ENCODE measurements around the gene EVI2A. TPM values are rescaled to one million over a fixed set of nuclear protein-coding genes. Genes with fewer than 3 reads are reported as not detected.

The EVI2A gene
- total and polyA plus RNA-seq, 8 donors = 1.9 to 30.9 (median 2.9) TPM

DNA sequence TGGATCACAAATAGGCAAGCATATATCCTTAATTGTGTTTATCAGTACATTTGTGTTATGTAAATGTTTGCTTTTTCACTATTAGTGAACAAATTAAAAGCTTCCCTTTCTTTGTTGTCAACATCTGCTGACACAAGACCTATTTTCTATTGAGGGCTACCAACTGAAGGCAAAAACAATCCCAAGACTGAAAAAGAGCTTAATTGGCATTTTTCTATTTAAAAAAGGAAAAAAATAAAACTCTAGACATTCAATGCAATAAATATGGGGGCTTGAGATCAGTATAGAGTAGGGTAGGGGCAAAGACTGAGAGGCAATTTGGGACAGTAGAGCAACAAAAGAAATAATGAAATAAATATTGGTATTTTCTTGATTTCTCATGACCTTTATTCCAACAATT is 48.6 kb downstream of the EVI2A start:
- no peak overlapping the region for H3K4me3 ChIP-seq
- intact Hi-C loops (cut with DNase I) = no loop called here

DNA sequence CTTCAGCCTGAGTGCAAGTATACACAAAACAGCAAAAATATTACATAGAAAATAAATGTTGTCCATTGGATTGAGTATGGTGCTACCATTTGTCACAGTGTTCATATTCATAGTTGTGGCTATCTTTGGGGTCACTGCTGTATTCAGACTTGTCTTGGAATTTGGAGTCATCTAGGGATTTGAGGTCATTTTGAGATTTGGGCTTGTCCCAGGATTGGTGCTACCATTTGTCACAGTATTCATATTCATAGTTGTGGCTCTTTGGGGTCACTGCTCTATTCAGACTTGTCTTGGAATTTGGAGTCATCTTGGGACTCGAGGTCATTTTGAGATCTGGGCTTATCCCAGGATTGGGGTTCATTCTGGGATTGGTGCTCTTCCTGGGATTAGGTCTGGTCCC is 49.2 kb downstream of the EVI2A start:
- no peak for DNase-seq
- ATAC-seq = no peak
- Histone ChIP-seq H3K27ac (no peak overlapping the region), H3K27me3 (no peaks in the 10 kb centered on the region), H3K4me1 (peaks cover 18 to 28% of the 10 kb centered on the region in 2 donors), H3K36me3 (peaks cover 0 to 15% of the 10 kb centered on the region in 2 donors), H3K4me3 (no peak overlapping the region), H3K9me3 (no peaks in the 10 kb centered on the region)
- intact Hi-C loops (cut with DNase I) = no loop called here
- TF ChIP-seq, protein P1, sequence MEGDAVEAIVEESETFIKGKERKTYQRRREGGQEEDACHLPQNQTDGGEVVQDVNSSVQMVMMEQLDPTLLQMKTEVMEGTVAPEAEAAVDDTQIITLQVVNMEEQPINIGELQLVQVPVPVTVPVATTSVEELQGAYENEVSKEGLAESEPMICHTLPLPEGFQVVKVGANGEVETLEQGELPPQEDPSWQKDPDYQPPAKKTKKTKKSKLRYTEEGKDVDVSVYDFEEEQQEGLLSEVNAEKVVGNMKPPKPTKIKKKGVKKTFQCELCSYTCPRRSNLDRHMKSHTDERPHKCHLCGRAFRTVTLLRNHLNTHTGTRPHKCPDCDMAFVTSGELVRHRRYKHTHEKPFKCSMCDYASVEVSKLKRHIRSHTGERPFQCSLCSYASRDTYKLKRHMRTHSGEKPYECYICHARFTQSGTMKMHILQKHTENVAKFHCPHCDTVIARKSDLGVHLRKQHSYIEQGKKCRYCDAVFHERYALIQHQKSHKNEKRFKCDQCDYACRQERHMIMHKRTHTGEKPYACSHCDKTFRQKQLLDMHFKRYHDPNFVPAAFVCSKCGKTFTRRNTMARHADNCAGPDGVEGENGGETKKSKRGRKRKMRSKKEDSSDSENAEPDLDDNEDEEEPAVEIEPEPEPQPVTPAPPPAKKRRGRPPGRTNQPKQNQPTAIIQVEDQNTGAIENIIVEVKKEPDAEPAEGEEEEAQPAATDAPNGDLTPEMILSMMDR (IDR thresholded peaks at IDR 0.05) = no peak

More for the DNA sequence above, 48.6 kb downstream of the EVI2A start:
- DNase-seq = no peak
- Histone ChIP-seq H3K36me3 (peaks cover 0 to 15% of the 10 kb centered on the region in 2 donors), H3K4me1 (peaks cover 18 to 28% of the 10 kb centered on the region in 2 donors), H3K27me3 (no peaks in the 10 kb centered on the region), H3K9me3 (no peaks in the 10 kb centered on the region), H3K27ac (peak overlapping the region; percentile 67 to 77)
- TF ChIP-seq, protein P1 (IDR thresholded peaks at IDR 0.05) = no peak
- ATAC-seq = no peak

DNA sequence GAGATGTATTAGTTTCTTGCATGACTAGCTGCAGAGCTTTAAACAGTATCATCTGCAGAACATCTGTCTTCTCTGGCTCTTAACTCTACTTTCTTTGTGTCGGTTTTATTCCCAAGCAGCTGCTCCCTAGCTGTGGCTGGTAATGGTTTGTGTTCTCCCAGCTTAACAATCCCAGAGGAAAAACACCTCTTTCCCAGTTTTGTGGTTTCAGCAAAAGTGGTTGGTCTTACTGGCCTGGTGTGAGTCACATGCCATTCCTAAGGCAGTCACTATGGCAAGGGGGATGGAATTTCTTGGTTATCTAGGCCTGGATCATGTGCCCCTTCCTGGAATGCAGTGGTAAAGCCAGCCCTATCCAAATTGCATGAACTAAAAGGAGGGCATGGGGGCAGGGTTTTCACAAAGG is 51.8 kb downstream of the EVI2A start:
- peaks cover 0 to 27% of the 10 kb centered on the region in 2 donors for H3K36me3 ChIP-seq
- no peaks in the 10 kb centered on the region for H3K9me3 ChIP-seq
- peak; percentile 77 for ATAC-seq
- no peaks in the 10 kb centered on the region for H3K27me3 ChIP-seq
- peak overlapping the region; percentile 21 to 45 for H3K27ac ChIP-seq
- H3K4me1 ChIP-seq = peaks cover 15 to 17% of the 10 kb centered on the region in 2 donors
- TF ChIP-seq, protein P1 (IDR thresholded peaks at IDR 0.05) = no peak
- intact Hi-C loops (cut with DNase I) = loop anchor here in 1 of 2 donors (10.0 kb wide), 1 partner anchor 55 kb away; the partner anchor contains the start of gene EVI2A
- DNase-seq = peak in 1 of 4 donors; percentile 13
- H3K4me3 ChIP-seq = no peak overlapping the region

DNA sequence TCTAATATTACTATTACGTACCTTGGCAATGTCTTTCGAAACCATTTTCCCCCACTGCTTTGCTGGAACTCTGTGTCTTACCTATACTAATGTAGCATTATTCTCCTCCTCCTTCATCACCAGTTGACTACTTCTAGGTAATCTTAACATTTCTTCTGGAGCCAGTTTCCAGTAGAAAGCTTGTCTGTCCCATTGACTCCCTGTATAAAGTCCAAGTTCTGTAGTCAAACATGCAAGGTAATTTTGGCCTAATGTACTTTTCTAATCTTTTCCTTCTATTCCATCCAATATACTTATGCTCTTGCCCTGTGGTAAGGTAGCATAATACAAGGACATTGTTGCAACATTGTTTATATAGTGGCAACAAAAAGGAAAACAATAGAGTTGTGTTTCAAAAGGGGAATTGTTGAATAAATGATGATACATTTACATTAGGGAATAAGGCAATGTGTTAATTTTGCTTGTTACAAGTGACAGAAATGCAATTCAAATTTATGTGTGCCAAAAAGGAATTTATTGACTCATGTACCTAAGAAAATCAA is 52.3 kb downstream of the EVI2A start:
- Histone ChIP-seq H3K27ac (peak overlapping the region; percentile 21 to 45), H3K36me3 (peaks cover 0 to 27% of the 10 kb centered on the region in 2 donors), H3K9me3 (no peaks in the 10 kb centered on the region), H3K27me3 (no peaks in the 10 kb centered on the region), H3K4me3 (no peak overlapping the region), H3K4me1 (peaks cover 10 to 12% of the 10 kb centered on the region in 2 donors)
- DNase-seq (no peak), ATAC-seq (no peak)
- TF ChIP-seq, protein P1 (IDR thresholded peaks at IDR 0.05) = no peak
- intact Hi-C loops (cut with DNase I) = loop anchor here in 1 of 2 donors (10.0 kb wide), 1 partner anchor 56 kb away; the partner anchor contains the start of gene EVI2A

Other genes with a start within 250 kb of the EVI2A start
- 10 to 100 TPM; 54.7 to 57.5 TPM for gene NF1, start 226.6 kb downstream of the EVI2A start, total RNA-seq
- gene NF1, start 226.6 kb downstream of the EVI2A start, polyA plus RNA-seq (ENCODE audit: insufficient read length in 6 of 6) = 10 to 100 TPM; 45.0 to 57.7 (median 48.6) TPM
- 10 to 100 TPM in 1 of 2 donors, 1 to 10 TPM in 1; 5.0 to 10.7 TPM for gene OMG, start 24.4 kb downstream of the EVI2A start, total RNA-seq
- gene OMG, start 24.4 kb downstream of the EVI2A start, polyA plus RNA-seq (ENCODE audit: insufficient read length in 6 of 6) = 1 to 10 TPM; 3.1 to 8.5 (median 4.4) TPM
- 10 to 100 TPM; 25.1 to 80.4 TPM for gene EVI2B, start 7.6 kb downstream of the EVI2A start, total RNA-seq
- gene EVI2B, start 7.6 kb downstream of the EVI2A start, polyA plus RNA-seq (ENCODE audit: insufficient read length in 6 of 6) = 1 to 10 TPM; 2.2 to 4.3 (median 2.8) TPM
- 10 to 100 TPM; 13.5 to 19.9 TPM for gene RAB11FIP4, start 70.1 kb upstream of the EVI2A start, total RNA-seq
- 1 to 10 TPM; 7.2 to 8.3 (median 8.1) TPM for gene RAB11FIP4, start 70.1 kb upstream of the EVI2A start, polyA plus RNA-seq (ENCODE audit: insufficient read length in 6 of 6)